Measurements from ENCODE around the gene TNNI2. TPM values are rescaled to one million over a fixed set of nuclear protein-coding genes. Genes with fewer than 3 reads are reported as not detected.

TNNI2 gene
- total and polyA plus RNA-seq, 10 of the 15 experiments (the other 5 are each of a cell fraction or from before 2014, with no cell fraction given) = 0.14 to 0.79 (median 0.37) TPM; not detected in 4

GRCh38 chr11:1797391-1798125 is 41.2 kb upstream of the TNNI2 start:
- Histone ChIP-seq H3K9ac (ENCODE audit: control insufficient read depth, insufficient read depth, low read length) (no peak overlapping the region), H2AFZ (ENCODE audit: control insufficient read depth, low read depth, low read length) (no peak overlapping the region), H3K4me2 (ENCODE audit: control insufficient read depth, insufficient read depth) (no peak overlapping the region), H3K79me2 (ENCODE audit: control insufficient read depth, insufficient read depth, low read length) (no peaks in the 10 kb centered on the region), H4K20me1 (ENCODE audit: control insufficient read depth, insufficient read depth) (no peaks in the 10 kb centered on the region), H3K4me1 (ENCODE audit: control insufficient read depth, insufficient read depth, low read length) (no peaks in the 10 kb centered on the region), H3K27me3 (replicated peaks in 1 of 2; ENCODE audit: control insufficient read depth in 2 of 2, insufficient read depth in 2 of 2, low read length in 1 of 2) (no peaks in the 10 kb centered on the region; a peak in 2 of 4 replicates), H3K27ac (ENCODE audit: control insufficient read depth, insufficient read depth) (no peak overlapping the region), H3K9me3 (replicated peaks; ENCODE audit: control insufficient read depth, insufficient read depth, low read length) (no peaks in the 10 kb centered on the region), H3K4me3 (no peak overlapping the region), H3K36me3 (ENCODE audit: control insufficient read depth in 2 of 2, insufficient read depth in 2 of 2, low read length in 1 of 2) (no peaks in the 10 kb centered on the region)
- FAIRE-seq = no peak
- intact Hi-C loops (cut with micrococcal nuclease; ENCODE audit: unreplicated experiment) = no loop called here
- ChIA-PET POLR2A (interaction anchor here (0.6 kb wide), 1 partner anchor 1210 kb away, joined by 5 read pairs; no protein-coding TSS in a partner anchor), SMC1A (ENCODE audit: uncharacterized antibody, unreplicated experiment) (no interaction called here), CTCF (interaction anchor here (0.6 kb wide), 1 partner anchor 239 kb away, joined by 3 read pairs; no protein-coding TSS in a partner anchor), RAD21 (ENCODE audit: unreplicated experiment) (no interaction called here)
- DNase-seq (ENCODE audit: low read depth, low spot score) = no peak
- ATAC-seq = no peak
- in situ Hi-C loops (cut with MboI) = no loop called here
- BruUV-seq (replicated peaks) = no TSS peak
- 52% methylated on average over 14 of the region's 14 CpGs for WGBS (ENCODE audit: insufficient coverage, insufficient replicate concordance, low lambda C conversion rate, missing lambda C conversion rate)
- TF ChIP-seq EP300 (IDR thresholded peaks at IDR 0.05; ENCODE audit: borderline replicate concordance in 1 of 2, control insufficient read depth in 1 of 2, low read depth in 2 of 2, low read length in 2 of 2) = no peak
- no peak for TF ChIP-seq RB1 (IDR thresholded peaks at IDR 0.05; ENCODE audit: borderline replicate concordance)
- TF ChIP-seq RELA (IDR thresholded peaks at IDR 0.05; ENCODE audit: borderline replicate concordance, partially characterized antibody) = no peak
- no peak for TF ChIP-seq RBBP5 (conservative IDR thresholded peaks at IDR 0.05)
- no peak for TF ChIP-seq POLR2A (IDR thresholded peaks at IDR 0.05; ENCODE audit: low read depth, low read length)
- no peak for TF ChIP-seq LARP7 (IDR thresholded peaks at IDR 0.05)
- TF ChIP-seq NR2C1 (IDR thresholded peaks at IDR 0.05) = no peak
- TF ChIP-seq PAX5 (IDR thresholded peaks at IDR 0.05; ENCODE audit: borderline replicate concordance, low read depth, low read length) = no peak
- TF ChIP-seq SPI1 (IDR thresholded peaks at IDR 0.05; ENCODE audit: borderline replicate concordance, insufficient read depth, low read depth, low read length) = no peak
- no peak for TF ChIP-seq REST (IDR thresholded peaks at IDR 0.05; ENCODE audit: low read depth, low read length)
- no peak for TF ChIP-seq CEBPB (IDR thresholded peaks at IDR 0.05; ENCODE audit: borderline replicate concordance in 1 of 2, low read depth in 2 of 2, low read length in 2 of 2)
- no peak for TF ChIP-seq CBFB (IDR thresholded peaks at IDR 0.05; ENCODE audit: low read depth)
- TF ChIP-seq EGR1 (IDR thresholded peaks at IDR 0.05; ENCODE audit: borderline replicate concordance in 1 of 2, low read depth in 2 of 2, low read length in 2 of 2) = no peak
- no peak for TF ChIP-seq KLF5 (IDR thresholded peaks at IDR 0.05; ENCODE audit: partially characterized antibody)
- TF ChIP-seq, protein P1, sequence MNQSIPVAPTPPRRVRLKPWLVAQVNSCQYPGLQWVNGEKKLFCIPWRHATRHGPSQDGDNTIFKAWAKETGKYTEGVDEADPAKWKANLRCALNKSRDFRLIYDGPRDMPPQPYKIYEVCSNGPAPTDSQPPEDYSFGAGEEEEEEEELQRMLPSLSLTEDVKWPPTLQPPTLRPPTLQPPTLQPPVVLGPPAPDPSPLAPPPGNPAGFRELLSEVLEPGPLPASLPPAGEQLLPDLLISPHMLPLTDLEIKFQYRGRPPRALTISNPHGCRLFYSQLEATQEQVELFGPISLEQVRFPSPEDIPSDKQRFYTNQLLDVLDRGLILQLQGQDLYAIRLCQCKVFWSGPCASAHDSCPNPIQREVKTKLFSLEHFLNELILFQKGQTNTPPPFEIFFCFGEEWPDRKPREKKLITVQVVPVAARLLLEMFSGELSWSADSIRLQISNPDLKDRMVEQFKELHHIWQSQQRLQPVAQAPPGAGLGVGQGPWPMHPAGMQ (IDR thresholded peaks at IDR 0.05; ENCODE audit: borderline replicate concordance) = no peak
- TF ChIP-seq IKZF2 (IDR thresholded peaks at IDR 0.05) = no peak
